SK-N-MC (cell line): ENCODE results near the gene IL1F10.

ENCODE experiments used
- DNase-seq: peaks from one replicate; pipeline ENCODE4 v3.0.0-alpha.2; 2011; ENCODE audit warnings: low read depth, low spot score
- H3K27ac ChIP-seq: fragments of 200-600 bp; sonication (generic); 2 replicates; pipeline ENCODE4 v1.5.1; 2016; ENCODE audit warnings: mixed run types
- H3K36me3 ChIP-seq: fragments of 200-600 bp; sonication (generic); 2 replicates; pipeline ENCODE4 v1.6.1; 2017; ENCODE audit warnings: antibody characterized with exemption, low read length, mixed read lengths; ENCODE audit not compliant: insufficient read depth
- H3K4me3 ChIP-seq: fragments of 200-600 bp; sonication (generic); 2 replicates; pipeline ENCODE4 v1.5.1; 2016
- H3K9ac ChIP-seq: fragments of 200-600 bp; sonication (generic); 2 replicates; pipeline ENCODE4 v1.8.0; 2017; ENCODE audit warnings: mixed run types, mixed read lengths; ENCODE audit not compliant: insufficient read length
- H3K9me3 ChIP-seq: fragments of 200-600 bp; sonication (generic); 2 replicates; pipeline ENCODE4 v1.6.1; 2017; ENCODE audit warnings: low read depth, mild to moderate bottlenecking, antibody characterized with exemption, low read length, moderate library complexity, mixed read lengths
- EZH2 ChIP-seq: fragments of 200-600 bp; sonication (generic); IDR thresholded peaks from one replicate; pipeline ENCODE4 v1.6.1; 2017; ENCODE audit warnings: antibody characterized with exemption
- FOXP2 ChIP-seq: optimal IDR thresholded peaks from 2 replicates; pipeline ENCODE3; 2011; ENCODE audit warnings: mild to moderate bottlenecking, moderate library complexity; ENCODE audit not compliant: insufficient read depth; ENCODE audit errors: extremely low read length, control extremely low read depth
- POLR2AphosphoS5 ChIP-seq: IDR thresholded peaks from 2 replicates; pipeline ENCODE4 v1.6.1; 2012; ENCODE audit warnings: mild to moderate bottlenecking, low read depth, low read length, borderline replicate concordance

IL1F10 gene

GRCh38 chr2:113056521-113056920 is 11.2 kb upstream of the IL1F10 start:
- TF ChIP-seq EZH2, result no peak
- TF ChIP-seq POLR2AphosphoS5, result no peak
- no peak for TF ChIP-seq FOXP2
- Histone ChIP-seq H3K36me3 (no peaks in the 10 kb centered on the region), H3K4me3 (no peak overlapping the region), H3K27ac (no peak overlapping the region), H3K9me3 (no peaks in the 10 kb centered on the region), H3K9ac (no peak overlapping the region)
- DNase-seq, result no peak

GRCh38 chr2:113057117-113057516 is 10.7 kb upstream of the IL1F10 start:
- Histone ChIP-seq H3K9me3 (no peaks in the 10 kb centered on the region), H3K36me3 (no peaks in the 10 kb centered on the region), H3K4me3 (no peak overlapping the region), H3K27ac (no peak overlapping the region), H3K9ac (no peak overlapping the region)
- DNase-seq, result no peak
- TF ChIP-seq FOXP2 (no peak), POLR2AphosphoS5 (no peak), EZH2 (no peak)

GRCh38 chr2:113058411-113058994 is 9.3 kb upstream of the IL1F10 start:
- DNase-seq, result no peak
- Histone ChIP-seq H3K27ac (no peak overlapping the region), H3K4me3 (no peak overlapping the region), H3K9me3 (no peaks in the 10 kb centered on the region), H3K9ac (no peak overlapping the region), H3K36me3 (no peaks in the 10 kb centered on the region)
- TF ChIP-seq FOXP2, result no peak
- TF ChIP-seq EZH2, result no peak
- TF ChIP-seq POLR2AphosphoS5, result no peak

- Histone ChIP-seq H3K27ac (no peak within 1 kb of the TSS), H3K36me3 (no peaks in the 10 kb centered on the region), H3K9me3 (no peaks in the 10 kb centered on the region), H3K4me3 (no peak within 1 kb of the TSS), H3K9ac (no peak within 1 kb of the TSS)
- no peak for TF ChIP-seq EZH2
- no peak for TF ChIP-seq POLR2AphosphoS5
- no peak for TF ChIP-seq FOXP2
- DNase-seq, result no peak
These were observed 8.5 kb upstream of the IL1F10 start, which contains the start of gene IL36RN for GRCh38 chr2:113058998-113059960. IL36RN (plus strand) TSS chr2:113059198; CDS start chr2:113059439, 241 bp downstream.

- no peak for DNase-seq
- TF ChIP-seq EZH2 (no peak), FOXP2 (no peak), POLR2AphosphoS5 (no peak)
- H3K36me3 ChIP-seq, result no peaks in the 10 kb centered on the region
- no peak overlapping the region for H3K27ac ChIP-seq
- no peak overlapping the region for H3K9ac ChIP-seq
- H3K9me3 ChIP-seq, result no peaks in the 10 kb centered on the region
- H3K4me3 ChIP-seq, result no peak overlapping the region
These were observed 7.4 kb upstream of the IL1F10 start for GRCh38 chr2:113060396-113060795.

GRCh38 chr2:113060796-113061195 is 7.0 kb upstream of the IL1F10 start:
- no peaks in the 10 kb centered on the region for H3K9me3 ChIP-seq
- H3K27ac ChIP-seq, result no peak overlapping the region
- no peak overlapping the region for H3K4me3 ChIP-seq
- TF ChIP-seq FOXP2 (no peak), POLR2AphosphoS5 (no peak), EZH2 (no peak)
- no peak overlapping the region for H3K9ac ChIP-seq
- no peaks in the 10 kb centered on the region for H3K36me3 ChIP-seq
- no peak for DNase-seq

- no peak overlapping the region for H3K4me3 ChIP-seq
These were observed 6.5 kb upstream of the IL1F10 start for GRCh38 chr2:113061241-113061640.

More at GRCh38 chr2:113061241-113061640, 6.5 kb upstream of the IL1F10 start:
- DNase-seq, result no peak
- TF ChIP-seq EZH2 (no peak), FOXP2 (no peak), POLR2AphosphoS5 (no peak)
- no peaks in the 10 kb centered on the region for H3K9me3 ChIP-seq
- no peak overlapping the region for H3K9ac ChIP-seq
- no peaks in the 10 kb centered on the region for H3K36me3 ChIP-seq
- no peak overlapping the region for H3K27ac ChIP-seq
